Activated naive CD4-positive, alpha-beta T cell treated with anti-CD3 and anti-CD28 coated beads, Interleukin-2, amount 50 U/mL, for 72 hours (primary cell): Measurements from ENCODE around the gene CKLF. TPM values are rescaled to one million over a fixed set of nuclear protein-coding genes. Genes with fewer than 3 reads are reported as not detected.

Experiments
- ATAC-seq, 2 donors: fragments of 150-1000 bp; cut with Tn5 transposase; 2 replicates each; pipeline ENCODE4 v1.10.0; 2021; ENCODE audit warnings: mild to moderate bottlenecking in 2 of 2, moderate library complexity in 2 of 2
- DNase-seq, 2 donors: peaks; one replicate each; pipeline ENCODE4 v3.0.0; 2021 to 2022; ENCODE audit warnings: low spot score in 2 of 2
- H3K27ac Mint-ChIP-seq, 2 donors: one replicate each; pipeline ENCODE4 v1.8.0; 2022; ENCODE audit warnings: mild to moderate bottlenecking in 2 of 2, mixed read lengths in 2 of 2
- H3K36me3 Mint-ChIP-seq, 2 donors: one replicate each; pipeline ENCODE4 v1.8.0; 2022; ENCODE audit warnings: mixed read lengths in 2 of 2
- H3K9me3 Mint-ChIP-seq, 2 donors: one replicate each; pipeline ENCODE4 v1.8.0; 2022; ENCODE audit warnings: mixed read lengths in 2 of 2
- total RNA-seq, 2 donors: library from RNA; stranded (reverse); gene quantifications; one replicate each; pipeline ENCODE4 v1.2.3, GENCODE V29; 2022

CKLF gene
- total RNA-seq, 2 donors from 2014 or later: 117 to 136 TPM

GRCh38 chr16:66515596-66516508 is 36.5 kb upstream of the CKLF start:
- ATAC-seq (peak in 1 of 2 donors; percentile 19), DNase-seq (no peak)
- peak overlapping the region; percentile 90 to 94 for H3K27ac Mint-ChIP-seq
- no peaks in the 10 kb centered on the region for H3K36me3 Mint-ChIP-seq
- H3K9me3 Mint-ChIP-seq: no peaks in the 10 kb centered on the region

DNA sequence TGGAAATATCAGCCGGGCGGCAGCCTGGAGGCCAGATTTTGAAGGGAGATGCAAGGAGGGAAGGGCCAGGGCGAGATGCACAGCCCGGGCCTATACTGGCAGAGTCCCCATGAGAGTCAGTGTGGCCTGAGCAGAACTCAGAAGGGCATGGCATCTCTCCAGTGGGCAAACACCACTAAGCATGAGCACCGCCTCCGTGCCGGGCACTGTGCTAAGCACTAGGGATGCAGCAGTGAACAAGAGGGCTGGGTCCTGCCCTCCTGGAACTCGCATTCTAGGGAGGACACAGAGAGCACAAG is 35.9 kb upstream of the CKLF start:
- H3K27ac Mint-ChIP-seq: peak overlapping the region; percentile 90 to 94
- no peaks in the 10 kb centered on the region for H3K9me3 Mint-ChIP-seq
- DNase-seq: no peak
- no peaks in the 10 kb centered on the region for H3K36me3 Mint-ChIP-seq
- ATAC-seq: peak in 1 of 2 donors; percentile 47

- DNase-seq: peak; percentile 74 to 92
- no peaks in the 10 kb centered on the region for H3K9me3 Mint-ChIP-seq
- peak overlapping the region; percentile 94 to 99 for H3K27ac Mint-ChIP-seq
- H3K36me3 Mint-ChIP-seq: no peaks in the 10 kb centered on the region
- peak; percentile 84 to 95 for ATAC-seq
Measured at GRCh38 chr16:66516808-66517585, 35.4 kb upstream of the CKLF start.

- DNase-seq: no peak
- ATAC-seq: no peak
- Mint-ChIP-seq H3K27ac (peak overlapping the region; percentile 94 to 99), H3K9me3 (no peaks in the 10 kb centered on the region), H3K36me3 (no peaks in the 10 kb centered on the region)
Measured at GRCh38 chr16:66517586-66518263, 34.7 kb upstream of the CKLF start.

DNA sequence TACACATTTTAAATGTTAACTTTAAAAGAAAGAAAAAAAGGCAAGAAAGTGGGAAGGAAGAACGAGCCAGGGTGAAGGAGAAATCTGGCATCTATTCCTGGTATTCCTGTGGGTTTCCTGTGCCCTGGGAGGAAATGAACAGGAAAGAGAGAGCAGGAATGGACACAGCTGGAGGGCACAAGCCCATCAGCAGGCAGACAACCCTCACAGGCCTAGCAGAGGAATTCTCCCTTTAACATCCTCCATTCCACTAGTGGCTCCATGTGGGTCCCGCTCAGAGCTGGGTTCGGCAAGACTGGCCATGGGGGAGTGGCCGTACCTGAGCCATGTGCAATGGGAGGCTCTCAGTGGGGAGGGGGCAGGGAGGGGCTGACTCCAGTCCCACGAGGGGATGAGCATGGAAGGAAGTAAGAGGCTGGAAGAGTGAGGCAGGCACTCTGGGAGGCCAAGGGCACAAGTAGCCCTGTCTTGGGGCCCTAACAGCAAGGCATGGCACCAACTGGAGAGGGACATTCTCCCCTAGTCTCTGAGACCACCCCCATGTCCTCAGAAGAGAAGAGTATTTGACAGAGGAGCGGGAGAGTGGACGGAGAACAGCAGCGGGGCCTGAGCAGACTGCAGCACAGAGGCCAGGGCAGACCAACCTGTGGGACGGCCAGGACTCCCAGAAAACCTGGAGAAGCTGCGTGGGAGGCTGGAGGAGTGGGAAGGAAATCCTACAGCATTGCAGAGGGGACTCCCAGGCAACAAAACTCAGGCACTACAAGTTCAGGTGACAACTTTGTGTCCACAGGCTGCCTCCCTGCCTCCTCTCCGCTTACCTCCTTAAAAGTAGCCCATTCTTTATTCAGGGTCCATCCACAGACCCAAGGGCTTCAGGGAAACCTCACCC is 32.6 kb upstream of the CKLF start:
- H3K9me3 Mint-ChIP-seq: no peaks in the 10 kb centered on the region
- ATAC-seq: no peak
- H3K36me3 Mint-ChIP-seq: no peaks in the 10 kb centered on the region
- H3K27ac Mint-ChIP-seq: peak overlapping the region; percentile 84 to 91
- no peak for DNase-seq

GRCh38 chr16:66520406-66521170 is 31.8 kb upstream of the CKLF start:
- DNase-seq (no peak), ATAC-seq (no peak)
- H3K27ac Mint-ChIP-seq: peak overlapping the region; percentile 84 to 91
- peaks cover 0 to 2% of the 10 kb centered on the region in 2 donors for H3K36me3 Mint-ChIP-seq
- H3K9me3 Mint-ChIP-seq: no peaks in the 10 kb centered on the region

GRCh38 chr16:66521252-66521713 is 31.1 kb upstream of the CKLF start:
- H3K9me3 Mint-ChIP-seq: no peaks in the 10 kb centered on the region
- DNase-seq (no peak), ATAC-seq (no peak)
- peaks cover 0 to 8% of the 10 kb centered on the region in 2 donors for H3K36me3 Mint-ChIP-seq
- H3K27ac Mint-ChIP-seq: peak overlapping the region; percentile 91 to 97

DNA sequence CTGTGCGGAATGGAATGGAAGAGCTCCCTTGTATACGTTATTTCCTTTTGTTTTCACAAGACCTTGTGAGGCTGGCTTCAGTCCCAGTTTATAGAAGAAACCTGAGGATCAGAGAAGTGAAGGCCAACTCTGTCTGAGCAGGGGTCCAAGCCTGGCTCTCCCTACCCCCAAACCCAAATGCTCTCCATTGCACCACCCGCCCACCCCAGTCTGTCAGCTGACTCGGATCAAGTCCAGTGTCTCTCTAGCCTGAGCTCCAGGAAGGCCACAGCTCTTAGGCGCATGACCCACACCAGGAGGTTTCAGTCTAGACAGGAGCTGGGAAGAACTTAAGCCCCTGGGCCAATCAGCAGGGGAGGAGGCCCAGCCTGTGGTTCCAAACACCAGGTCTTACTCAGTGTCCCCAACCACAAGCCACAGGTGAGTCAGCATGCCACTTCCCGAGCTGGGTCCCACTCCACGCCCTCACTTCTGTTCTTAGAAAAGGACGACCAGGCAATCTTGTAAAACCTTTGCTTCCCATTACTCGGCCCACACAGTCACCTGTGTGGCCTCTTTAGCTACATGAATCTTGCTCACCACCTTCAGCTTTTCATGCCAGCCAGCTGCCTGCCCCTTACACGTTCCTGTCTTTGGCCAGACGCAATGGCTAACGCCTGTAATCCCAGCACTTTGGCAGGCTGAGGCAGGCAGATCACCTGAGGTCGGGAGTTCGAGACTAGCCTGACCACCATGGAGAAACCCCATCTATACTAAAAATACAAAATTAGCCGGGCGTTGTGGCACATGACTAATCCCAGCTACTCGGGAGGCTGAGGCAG is 30.2 kb upstream of the CKLF start:
- no peaks in the 10 kb centered on the region for H3K9me3 Mint-ChIP-seq
- H3K27ac Mint-ChIP-seq: peak overlapping the region; percentile 91 to 97
- ATAC-seq (peak; percentile 94), DNase-seq (peak; percentile 84 to 98)
- peaks cover 0 to 8% of the 10 kb centered on the region in 2 donors for H3K36me3 Mint-ChIP-seq

GRCh38 chr16:66522816-66523590 is 29.4 kb upstream of the CKLF start:
- H3K9me3 Mint-ChIP-seq: no peaks in the 10 kb centered on the region
- no peak for DNase-seq
- H3K27ac Mint-ChIP-seq: peak overlapping the region; percentile 91 to 95
- ATAC-seq: no peak
- H3K36me3 Mint-ChIP-seq: peaks cover 0 to 8% of the 10 kb centered on the region in 2 donors

GRCh38 chr16:66523861-66524354 is 28.5 kb upstream of the CKLF start:
- Mint-ChIP-seq H3K9me3 (no peaks in the 10 kb centered on the region), H3K27ac (peak overlapping the region; percentile 90 to 91), H3K36me3 (peaks cover 0 to 8% of the 10 kb centered on the region in 2 donors)
- DNase-seq: peak in 1 of 2 donors; percentile 29
- ATAC-seq: no peak

- peak overlapping the region; percentile 90 to 91 for H3K27ac Mint-ChIP-seq
- DNase-seq (no peak), ATAC-seq (no peak)
- peaks cover 0 to 8% of the 10 kb centered on the region in 2 donors for H3K36me3 Mint-ChIP-seq
- no peaks in the 10 kb centered on the region for H3K9me3 Mint-ChIP-seq
Measured at GRCh38 chr16:66524601-66525164, 27.7 kb upstream of the CKLF start.

DNA sequence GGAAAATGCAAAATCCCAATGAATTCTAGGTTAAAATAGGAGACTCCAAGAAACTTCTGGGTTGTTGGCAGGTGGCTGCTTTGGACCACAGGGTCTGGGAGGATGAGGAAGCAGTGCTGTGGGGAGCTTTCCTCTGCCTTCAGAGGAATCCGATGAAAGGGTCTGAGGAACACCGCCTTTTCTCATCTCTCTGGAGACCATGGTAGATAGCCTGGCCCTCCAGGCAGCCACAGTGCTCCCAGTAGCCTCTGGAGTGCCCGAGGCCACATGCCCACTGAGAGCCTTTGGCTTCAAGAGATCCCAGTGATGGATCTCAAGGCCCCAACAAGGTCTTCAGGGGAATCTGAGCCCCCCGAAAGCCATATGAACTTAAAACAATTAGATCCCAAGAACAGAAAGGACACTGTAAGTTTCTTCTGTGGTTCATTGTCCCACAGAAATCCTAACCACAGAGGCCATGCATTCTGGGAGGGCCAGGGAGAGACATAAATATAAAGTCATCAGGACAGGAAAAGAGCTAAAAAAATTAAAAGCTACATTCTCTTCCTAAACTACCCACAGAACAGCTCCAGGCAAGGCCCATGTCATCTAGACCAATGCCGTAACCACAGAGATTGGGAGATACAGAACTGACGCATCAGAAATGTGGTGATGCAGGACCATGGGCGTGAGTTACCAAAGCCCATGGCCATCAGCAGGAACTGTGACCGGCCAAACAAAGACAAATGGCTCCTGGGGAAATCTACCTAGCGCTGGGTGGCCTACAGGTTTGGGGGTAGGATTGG is 26.8 kb upstream of the CKLF start:
- H3K36me3 Mint-ChIP-seq: peaks cover 0 to 8% of the 10 kb centered on the region in 2 donors

GRCh38 chr16:66528294-66528693 is 24.1 kb upstream of the CKLF start:
- ATAC-seq: no peak
- Mint-ChIP-seq H3K9me3 (no peaks in the 10 kb centered on the region), H3K36me3 (peaks cover 0 to 8% of the 10 kb centered on the region in 2 donors), H3K27ac (no peak overlapping the region)
- DNase-seq: no peak

More for the DNA sequence above, 26.8 kb upstream of the CKLF start:
- no peak for DNase-seq
- no peak for ATAC-seq
- H3K9me3 Mint-ChIP-seq: no peaks in the 10 kb centered on the region
- peak overlapping the region; percentile 66 to 91 for H3K27ac Mint-ChIP-seq
